Liver (tissue), 9 donors: ENCODE results near the gene SLC16A5. TPM values are rescaled to one million over a fixed set of nuclear protein-coding genes. Genes with fewer than 3 reads are reported as not detected.

Experiments
- DNase-seq: peaks from one replicate; pipeline ENCODE4 v3.0.0-alpha.2; 2017; ENCODE audit warnings: low spot score
- H3K27ac ChIP-seq, 2 donors: one replicate each; pipeline ENCODE4 v1.7.0; 2013; ENCODE audit warnings: inconsistent platforms in 2 of 2, low read length in 2 of 2, control low read depth in 1 of 2, low read depth in 1 of 2, mild to moderate bottlenecking in 1 of 2
- H3K27me3 ChIP-seq, 4 donors: one replicate each; pipeline versions ENCODE4 v1.6.1 to v1.7.0; 2013; ENCODE audit warnings: low read length in 3 of 4, inconsistent platforms in 1 of 4, mild to moderate bottlenecking in 1 of 4, moderate library complexity in 1 of 4; ENCODE audit not compliant: control insufficient read depth in 4 of 4, insufficient read depth in 4 of 4
- H3K36me3 ChIP-seq, 4 donors: one replicate each; pipeline versions ENCODE4 v1.6.1 to v1.7.0; 2013; ENCODE audit warnings: low read length in 3 of 4, mild to moderate bottlenecking in 3 of 4, low read depth in 1 of 4, moderate library complexity in 1 of 4; ENCODE audit not compliant: control insufficient read depth in 4 of 4, insufficient read depth in 3 of 4
- H3K4me1 ChIP-seq, 4 donors: one replicate each; pipeline versions ENCODE4 v1.6.1 to v1.7.0; 2013; ENCODE audit warnings: low read length in 3 of 4, mild to moderate bottlenecking in 3 of 4, moderate library complexity in 1 of 4; ENCODE audit not compliant: control insufficient read depth in 4 of 4, insufficient read depth in 4 of 4
- H3K4me3 ChIP-seq, 3 donors: one replicate each; pipeline versions ENCODE4 v1.6.1 to v1.7.0; 2013; ENCODE audit warnings: low read length in 3 of 3, control low read depth in 1 of 3, low read depth in 1 of 3, mild to moderate bottlenecking in 1 of 3
- H3K9ac ChIP-seq, 2 donors: one replicate each; pipeline ENCODE4 v1.7.0; 2013; ENCODE audit warnings: low read length in 2 of 2, mild to moderate bottlenecking in 2 of 2, moderate library complexity in 2 of 2, control low read depth in 1 of 2, low read depth in 1 of 2
- H3K9me3 ChIP-seq, 4 donors: one replicate each; pipeline versions ENCODE4 v1.6.1 to v1.7.0; 2013; ENCODE audit warnings: low read length in 3 of 4; ENCODE audit not compliant: control insufficient read depth in 4 of 4
- ATF3 ChIP-seq: IDR thresholded peaks from 2 replicates; pipeline ENCODE4 v1.6.1; 2016; ENCODE audit warnings: antibody characterized with exemption
- CTCF ChIP-seq: fragments of 150-350 bp; IDR thresholded peaks from 2 replicates; pipeline ENCODE4 v1.5.1; 2017; ENCODE audit warnings: improper control_type of control experiment, low read depth, low read length; ENCODE audit not compliant: missing input control
- EGR1 ChIP-seq, 2 donors: IDR thresholded peaks; 2 replicates each; pipeline ENCODE4 v1.6.1; 2016 to 2018; ENCODE audit warnings: antibody characterized with exemption in 2 of 2, low read depth in 2 of 2
- FOXA1 ChIP-seq: IDR thresholded peaks from 2 replicates; pipeline ENCODE4 v1.6.1; 2016; ENCODE audit warnings: antibody characterized with exemption
- FOXA2 ChIP-seq: IDR thresholded peaks from 2 replicates; pipeline ENCODE4 v1.6.1; 2016; ENCODE audit warnings: antibody characterized with exemption
- HNF4A ChIP-seq, 2 donors: conservative IDR thresholded peaks; 2 replicates each; pipeline ENCODE4 v1.6.1; 2016; ENCODE audit warnings: antibody characterized with exemption in 2 of 2, mild to moderate bottlenecking in 2 of 2
- HNF4G ChIP-seq: IDR thresholded peaks from 2 replicates; pipeline ENCODE4 v1.6.1; 2016; ENCODE audit warnings: antibody characterized with exemption
- JUND ChIP-seq, 2 donors: IDR thresholded peaks; 2 replicates each; pipeline ENCODE4 v1.6.1; 2016; ENCODE audit warnings: antibody characterized with exemption in 2 of 2
- NR2F2 ChIP-seq: IDR thresholded peaks from 2 replicates; pipeline ENCODE4 v1.6.1; 2016; ENCODE audit warnings: antibody characterized with exemption
- RAD21 ChIP-seq, 2 donors: IDR thresholded peaks; 2 replicates each; pipeline ENCODE4 v1.6.1; 2016; ENCODE audit warnings: antibody characterized with exemption in 2 of 2, mild to moderate bottlenecking in 2 of 2
- RXRA ChIP-seq, 2 donors: IDR thresholded peaks; 2 replicates each; pipeline ENCODE4 v1.6.1; 2017 to 2018; ENCODE audit warnings: antibody characterized with exemption in 2 of 2, mild to moderate bottlenecking in 1 of 2
- SP1 ChIP-seq: IDR thresholded peaks from 2 replicates; pipeline ENCODE4 v1.6.1; 2018; ENCODE audit warnings: antibody characterized with exemption, mild to moderate bottlenecking
- YY1 ChIP-seq: IDR thresholded peaks from 2 replicates; pipeline ENCODE4 v1.6.1; 2016; ENCODE audit warnings: antibody characterized with exemption, mild to moderate bottlenecking
- WGBS: extraction: QIAGEN DNeasy Blood & Tissue Kit; methylation state at CpG from one replicate; pipeline ENCODE4 v1.1.7; 2013; 5-methylcytosine and 5-hydroxymethylcytosine counted together
- polyA plus RNA-seq, 2 donors: library from polyadenylated mRNA; stranded (reverse) in 1 of 2; unstranded in 1 of 2; fragments of 200-250 nt in 1 of 2; fragments of >200 nt in 1 of 2; fragmentation: Nextera tagmentation in 1 of 2; extraction: Ambion mirVana in 1 of 2; gene quantifications; one replicate each; pipeline versions ENCODE4 v1.2.1 to v1.2.3, GENCODE V29; 2013 to 2015
- total RNA-seq, 2 donors: library from RNA; depleted of rRNA; stranded (reverse); fragments of >200 nt; gene quantifications; one replicate each; pipeline ENCODE4 v1.2.3, GENCODE V29; 2014
- TF ChIP-seq, protein P1 (sequence below): IDR thresholded peaks from 2 replicates; pipeline ENCODE4 v1.6.1; 2016; ENCODE audit warnings: antibody characterized with exemption
- TF ChIP-seq, protein P2 (sequence below): IDR thresholded peaks from 2 replicates; pipeline ENCODE4 v1.6.1; 2016; ENCODE audit warnings: antibody characterized with exemption
- donor health status: healthy.
- donor health status: healthy.
- donor health status: healthy.
- donor health status: healthy.
- donor health status: healthy.

The SLC16A5 gene
- total and polyA plus RNA-seq, 4 donors: 1.0 to 4.5 (median 2.6) TPM

- no peak for TF ChIP-seq RAD21 (IDR thresholded peaks at IDR 0.05)
- TF ChIP-seq EGR1 (IDR thresholded peaks at IDR 0.05; ENCODE audit: low read depth in 2 of 2): no peak
- no peak for TF ChIP-seq RXRA (IDR thresholded peaks at IDR 0.05)
- TF ChIP-seq FOXA1: no peak
- TF ChIP-seq CTCF: no peak
- TF ChIP-seq SP1: no peak
Observed at GRCh38 chr17:75142236-75142971, 54.6 kb downstream of the SLC16A5 start.

GRCh38 chr17:75144816-75145512 is 57.2 kb downstream of the SLC16A5 start:
- Histone ChIP-seq H3K36me3 (peaks cover 3 to 19% (median 5%) of the 10 kb centered on the region in 4 donors), H3K27ac (no peak overlapping the region), H3K4me3 (no peak overlapping the region), H3K27me3 (no peaks in the 10 kb centered on the region), H3K9ac (no peak overlapping the region), H3K9me3 (no peaks in the 10 kb centered on the region), H3K4me1 (peaks cover 0 to 2% (median 0%) of the 10 kb centered on the region in 4 donors)
- TF ChIP-seq JUND (IDR thresholded peaks at IDR 0.05): no peak
- no peak for TF ChIP-seq EGR1 (IDR thresholded peaks at IDR 0.05; ENCODE audit: low read depth in 2 of 2)
- no peak for TF ChIP-seq RXRA (IDR thresholded peaks at IDR 0.05)
- TF ChIP-seq HNF4A (conservative IDR thresholded peaks at IDR 0.05): no peak
- no peak for TF ChIP-seq NR2F2
- no peak for TF ChIP-seq FOXA2
- no peak for TF ChIP-seq FOXA1
- DNase-seq: no peak
- 92% methylated on average over 11 of the region's 11 CpGs for WGBS

More at GRCh38 chr17:75142236-75142971, 54.6 kb downstream of the SLC16A5 start:
- H3K4me1 ChIP-seq: no peaks in the 10 kb centered on the region
- peaks cover 3 to 19% (median 4%) of the 10 kb centered on the region in 4 donors for H3K36me3 ChIP-seq
- H3K4me3 ChIP-seq: no peak overlapping the region
- H3K27ac ChIP-seq: no peak overlapping the region
- WGBS: 90% methylated on average over 13 of the region's 13 CpGs
- no peak overlapping the region for H3K9ac ChIP-seq
- H3K9me3 ChIP-seq: no peaks in the 10 kb centered on the region
- no peaks in the 10 kb centered on the region for H3K27me3 ChIP-seq
- no peak for DNase-seq

- H3K9ac ChIP-seq: no peak overlapping the region
- 81% methylated on average over 3 of the region's 3 CpGs for WGBS
- peaks cover 0 to 2% (median 0%) of the 10 kb centered on the region in 4 donors for H3K4me1 ChIP-seq
- no peak overlapping the region for H3K27ac ChIP-seq
- H3K27me3 ChIP-seq: no peaks in the 10 kb centered on the region
- peaks cover 3 to 19% (median 3%) of the 10 kb centered on the region in 4 donors for H3K36me3 ChIP-seq
- no peak for DNase-seq
- no peaks in the 10 kb centered on the region for H3K9me3 ChIP-seq
- H3K4me3 ChIP-seq: no peak overlapping the region
- no peak for TF ChIP-seq HNF4G
- TF ChIP-seq, protein P1, sequence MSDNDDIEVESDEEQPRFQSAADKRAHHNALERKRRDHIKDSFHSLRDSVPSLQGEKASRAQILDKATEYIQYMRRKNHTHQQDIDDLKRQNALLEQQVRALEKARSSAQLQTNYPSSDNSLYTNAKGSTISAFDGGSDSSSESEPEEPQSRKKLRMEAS: no peak
- TF ChIP-seq, protein P2, sequence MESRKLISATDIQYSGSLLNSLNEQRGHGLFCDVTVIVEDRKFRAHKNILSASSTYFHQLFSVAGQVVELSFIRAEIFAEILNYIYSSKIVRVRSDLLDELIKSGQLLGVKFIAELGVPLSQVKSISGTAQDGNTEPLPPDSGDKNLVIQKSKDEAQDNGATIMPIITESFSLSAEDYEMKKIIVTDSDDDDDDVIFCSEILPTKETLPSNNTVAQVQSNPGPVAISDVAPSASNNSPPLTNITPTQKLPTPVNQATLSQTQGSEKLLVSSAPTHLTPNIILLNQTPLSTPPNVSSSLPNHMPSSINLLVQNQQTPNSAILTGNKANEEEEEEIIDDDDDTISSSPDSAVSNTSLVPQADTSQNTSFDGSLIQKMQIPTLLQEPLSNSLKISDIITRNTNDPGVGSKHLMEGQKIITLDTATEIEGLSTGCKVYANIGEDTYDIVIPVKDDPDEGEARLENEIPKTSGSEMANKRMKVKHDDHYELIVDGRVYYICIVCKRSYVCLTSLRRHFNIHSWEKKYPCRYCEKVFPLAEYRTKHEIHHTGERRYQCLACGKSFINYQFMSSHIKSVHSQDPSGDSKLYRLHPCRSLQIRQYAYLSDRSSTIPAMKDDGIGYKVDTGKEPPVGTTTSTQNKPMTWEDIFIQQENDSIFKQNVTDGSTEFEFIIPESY: no peak
- TF ChIP-seq RXRA (IDR thresholded peaks at IDR 0.05): no peak
- no peak for TF ChIP-seq FOXA2
- no peak for TF ChIP-seq YY1
- no peak for TF ChIP-seq EGR1 (IDR thresholded peaks at IDR 0.05; ENCODE audit: low read depth in 2 of 2)
- no peak for TF ChIP-seq RAD21 (IDR thresholded peaks at IDR 0.05)
- no peak for TF ChIP-seq ATF3
- no peak for TF ChIP-seq FOXA1
- TF ChIP-seq CTCF: no peak
- TF ChIP-seq SP1: no peak
Observed at GRCh38 chr17:75146592-75146991, 58.8 kb downstream of the SLC16A5 start.
